ENCODE data around the gene GAL3ST1. TPM values are rescaled to one million over a fixed set of nuclear protein-coding genes. Genes with fewer than 3 reads are reported as not detected.

Gene GAL3ST1
- total RNA-seq, 1 donor from 2014 or later, result 1.4 TPM

Other genes with a start within 250 kb of the GAL3ST1 start
- gene TBC1D10A, start 247.7 kb downstream of the GAL3ST1 start, total RNA-seq, result 19.7 TPM
- gene SF3A1, start 217.8 kb downstream of the GAL3ST1 start, total RNA-seq, result 73.3 TPM
- 0.78 TPM for gene CCDC157, start 217.7 kb downstream of the GAL3ST1 start, total RNA-seq
- gene RNF215, start 187.3 kb downstream of the GAL3ST1 start, total RNA-seq, result 8.7 TPM
- gene SEC14L2, start 177.6 kb downstream of the GAL3ST1 start, total RNA-seq, result 252 TPM
- 6.3 TPM for gene MTFP1, start 148.9 kb downstream of the GAL3ST1 start, total RNA-seq
- 0.60 TPM for gene SEC14L3, start 102.6 kb downstream of the GAL3ST1 start, total RNA-seq
- gene SEC14L4, start 69.0 kb downstream of the GAL3ST1 start, total RNA-seq, result 29.1 TPM
- gene SEC14L6, start 27.9 kb downstream of the GAL3ST1 start, total RNA-seq, result 0.08 TPM
- gene PES1, start 17.2 kb upstream of the GAL3ST1 start, total RNA-seq, result 22.4 TPM
- gene TCN2, start 32.5 kb upstream of the GAL3ST1 start, total RNA-seq, result 12.3 TPM
- 0.33 TPM for gene SLC35E4, start 61.1 kb upstream of the GAL3ST1 start, total RNA-seq
- 0.70 TPM for gene DUSP18, start 93.2 kb upstream of the GAL3ST1 start, total RNA-seq
- gene OSBP2, start 120.2 kb upstream of the GAL3ST1 start, total RNA-seq, result 0.63 TPM

Measured in left lobe of liver (tissue), 1 donor.